Tibial artery (tissue), 4 donors: ENCODE data around the gene ZNF83.

ENCODE experiments used
- DNase-seq, 2 donors: peaks; one replicate each; pipeline ENCODE4 v3.0.0-alpha.2; 2019
- H3K27ac ChIP-seq, 2 donors: fragments of 200-600 bp; sonication (generic) in 1 of 2; 1 replicate in 1 of 2; 2 replicates in 1 of 2; pipeline ENCODE4 v1.5.1; 2018 to 2019; ENCODE audit warnings: mild to moderate bottlenecking in 1 of 2
- H3K27me3 ChIP-seq, 2 donors: fragments of 200-600 bp; sonication (generic) in 1 of 2; one replicate each; pipeline versions ENCODE4 v1.5.1 to v1.6.0; 2016 to 2019
- H3K36me3 ChIP-seq, 3 donors: fragments of 200-600 bp; sonication (generic) in 2 of 3; one replicate each; pipeline ENCODE4 v1.5.1; 2016 to 2019; ENCODE audit warnings: mild to moderate bottlenecking in 2 of 3
- H3K4me1 ChIP-seq, 4 donors: fragments of 200-600 bp; sonication (generic) in 2 of 4; 1 replicate in 3 of 4; 2 replicates in 1 of 4; pipeline ENCODE4 v1.5.1; 2016 to 2019
- H3K4me3 ChIP-seq, 2 donors: fragments of 200-600 bp; sonication (generic) in 1 of 2; 1 replicate in 1 of 2; 2 replicates in 1 of 2; pipeline ENCODE4 v1.5.1; 2018 to 2019; ENCODE audit warnings: mild to moderate bottlenecking in 2 of 2
- H3K9me3 ChIP-seq, 3 donors: fragments of 200-600 bp; sonication (generic) in 1 of 3; one replicate each; pipeline ENCODE4 v1.5.1; 2016 to 2019
- intact Hi-C: fragments of 100-400 bp; cut with DNase I; formaldehyde crosslinking; loops from one replicate; pipeline ENCODE4 v1.15.0; 2023; ENCODE audit warnings: low total_unique reads
- TF ChIP-seq, protein P1 (sequence below), 2 experiments: fragments of 200-600 bp in 1 of 2; fragments of 450-650 bp in 1 of 2; IDR thresholded peaks; one replicate each; pipeline ENCODE4 v1.5.1; 2017 to 2019; ENCODE audit warnings: antibody characterized with exemption in 2 of 2, mild to moderate bottlenecking in 1 of 2, moderate library complexity in 1 of 2

Gene ZNF83

DNA sequence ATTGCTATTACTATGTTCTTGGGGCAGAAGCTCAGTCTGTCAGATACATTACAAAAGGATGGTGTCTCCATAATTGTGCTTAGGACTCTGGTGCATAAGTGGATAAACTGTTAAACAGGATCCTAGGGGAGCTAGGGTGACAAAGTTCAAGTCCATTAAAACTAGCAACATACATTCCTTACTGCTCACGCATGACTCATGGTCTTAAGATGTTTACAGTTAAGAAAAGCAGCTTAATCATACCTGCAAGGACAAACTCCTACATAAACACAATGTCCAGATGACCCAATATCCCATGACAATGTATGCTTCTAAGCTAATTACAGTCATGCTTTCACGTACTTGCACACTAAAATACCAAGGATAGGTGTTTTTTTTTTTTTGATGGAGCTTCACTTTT, 71.6 kb downstream of the ZNF83 start:
- Histone ChIP-seq H3K36me3 (peaks cover 24 to 33% (median 33%) of the 10 kb centered on the region in 3 donors), H3K4me1 (peaks cover 0 to 16% (median 7%) of the 10 kb centered on the region in 4 donors), H3K9me3 (peaks cover 0 to 28% (median 4%) of the 10 kb centered on the region in 3 donors), H3K4me3 (no peak overlapping the region), H3K27ac (no peak overlapping the region), H3K27me3 (no peaks in the 10 kb centered on the region)
- DNase-seq, result no peak
- TF ChIP-seq, protein P1, sequence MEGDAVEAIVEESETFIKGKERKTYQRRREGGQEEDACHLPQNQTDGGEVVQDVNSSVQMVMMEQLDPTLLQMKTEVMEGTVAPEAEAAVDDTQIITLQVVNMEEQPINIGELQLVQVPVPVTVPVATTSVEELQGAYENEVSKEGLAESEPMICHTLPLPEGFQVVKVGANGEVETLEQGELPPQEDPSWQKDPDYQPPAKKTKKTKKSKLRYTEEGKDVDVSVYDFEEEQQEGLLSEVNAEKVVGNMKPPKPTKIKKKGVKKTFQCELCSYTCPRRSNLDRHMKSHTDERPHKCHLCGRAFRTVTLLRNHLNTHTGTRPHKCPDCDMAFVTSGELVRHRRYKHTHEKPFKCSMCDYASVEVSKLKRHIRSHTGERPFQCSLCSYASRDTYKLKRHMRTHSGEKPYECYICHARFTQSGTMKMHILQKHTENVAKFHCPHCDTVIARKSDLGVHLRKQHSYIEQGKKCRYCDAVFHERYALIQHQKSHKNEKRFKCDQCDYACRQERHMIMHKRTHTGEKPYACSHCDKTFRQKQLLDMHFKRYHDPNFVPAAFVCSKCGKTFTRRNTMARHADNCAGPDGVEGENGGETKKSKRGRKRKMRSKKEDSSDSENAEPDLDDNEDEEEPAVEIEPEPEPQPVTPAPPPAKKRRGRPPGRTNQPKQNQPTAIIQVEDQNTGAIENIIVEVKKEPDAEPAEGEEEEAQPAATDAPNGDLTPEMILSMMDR (IDR thresholded peaks at IDR 0.05), result no peak
- intact Hi-C loops, result no loop called here

DNA sequence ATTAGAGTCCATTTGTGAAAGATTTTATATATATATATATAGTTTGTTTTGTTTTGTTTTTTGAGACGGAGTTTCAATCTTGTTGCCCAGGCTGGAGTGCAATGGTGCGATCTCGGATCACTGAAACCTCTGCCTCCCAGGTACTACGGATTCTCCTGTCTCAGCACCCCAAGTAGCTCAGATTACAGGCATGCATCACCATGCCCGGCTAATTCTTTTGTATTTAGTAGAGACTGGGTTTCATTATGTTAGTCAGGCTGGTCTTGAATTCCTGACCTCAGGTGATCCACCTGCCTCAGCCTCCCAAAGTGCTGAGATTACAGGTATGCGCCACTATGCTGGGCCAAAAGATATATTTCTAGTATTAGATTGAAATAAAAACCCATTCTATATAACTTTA, 72.0 kb downstream of the ZNF83 start:
- Histone ChIP-seq H3K27me3 (no peaks in the 10 kb centered on the region), H3K4me1 (peaks cover 0 to 15% (median 7%) of the 10 kb centered on the region in 4 donors), H3K9me3 (peaks cover 0 to 33% (median 4%) of the 10 kb centered on the region in 3 donors), H3K27ac (no peak overlapping the region), H3K4me3 (no peak overlapping the region), H3K36me3 (peaks cover 28 to 38% (median 37%) of the 10 kb centered on the region in 3 donors)
- no peak for DNase-seq
- intact Hi-C loops, result no loop called here
- TF ChIP-seq, protein P1 (IDR thresholded peaks at IDR 0.05), result no peak
